Nephron progenitor cell (in vitro differentiated cells): ENCODE measurements around the gene ISG15.
A peak's percentile ranks its signal among the peaks of the same experiment; 100 is the strongest.
"Not testable (repeated sequence)": the region's sequence is repeated elsewhere in the genome, so short reads cannot be mapped to it uniquely, and the experiment has no call there.

ENCODE experiments used
- DNase-seq: peaks from one replicate; pipeline ENCODE4 v3.0.0; 2021
- H3K27ac Mint-ChIP-seq: 2 replicates; pipeline ENCODE4 v1.8.0; 2021; ENCODE audit warnings: mild to moderate bottlenecking, moderate library complexity, mixed read lengths
- H3K27me3 Mint-ChIP-seq: 2 replicates; pipeline ENCODE4 v1.8.0; 2021; ENCODE audit warnings: mild to moderate bottlenecking, low read depth, mixed read lengths; ENCODE audit not compliant: poor library complexity
- H3K36me3 Mint-ChIP-seq: 2 replicates; pipeline ENCODE4 v1.8.0; 2021; ENCODE audit warnings: low read depth, mixed read lengths
- H3K4me1 Mint-ChIP-seq: 2 replicates; pipeline ENCODE4 v1.8.0; 2021; ENCODE audit warnings: mixed read lengths
- H3K4me3 Mint-ChIP-seq: 2 replicates; pipeline ENCODE4 v1.8.0; 2021; ENCODE audit warnings: mild to moderate bottlenecking, moderate library complexity, mixed read lengths
- H3K9me3 Mint-ChIP-seq: 2 replicates; pipeline ENCODE4 v1.8.0; 2021; ENCODE audit warnings: mild to moderate bottlenecking, moderate library complexity, mixed read lengths
- TF ChIP-seq, protein P1 (sequence below): fragments of 200-600 bp; sonication (generic); IDR thresholded peaks from 2 replicates; pipeline ENCODE4 v1.5.0; 2021; ENCODE audit warnings: antibody characterized with exemption

ISG15 gene

DNA sequence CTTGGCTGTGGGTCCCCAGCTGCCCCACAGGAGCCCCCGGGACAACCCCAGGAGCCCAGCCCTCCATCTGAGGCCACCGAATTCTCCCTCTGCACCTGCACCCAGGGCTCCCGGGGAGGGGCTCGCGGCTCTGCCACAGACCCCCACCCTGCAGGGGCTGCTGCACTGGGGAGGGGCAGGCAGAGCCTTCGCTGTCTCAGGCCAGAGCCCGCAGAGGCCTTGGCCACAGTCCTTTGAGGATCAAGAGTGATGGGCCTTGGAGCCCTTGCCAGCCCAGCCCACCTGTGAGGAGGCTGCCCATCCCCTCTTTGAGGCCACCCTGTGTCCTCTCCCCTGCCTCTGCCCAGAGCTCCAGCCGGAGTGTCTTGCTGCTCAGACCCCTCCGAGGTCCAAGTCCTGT lies 37.9 kb upstream of the ISG15 start:
- Mint-ChIP-seq H3K4me1 (peaks cover 12% of the 10 kb centered on the region), H3K4me3 (no peak overlapping the region), H3K36me3 (peaks cover 4% of the 10 kb centered on the region), H3K9me3 (peaks cover 6% of the 10 kb centered on the region), H3K27me3 (peaks cover 56% of the 10 kb centered on the region), H3K27ac (no peak overlapping the region)
- DNase-seq: no peak
- TF ChIP-seq, protein P1, sequence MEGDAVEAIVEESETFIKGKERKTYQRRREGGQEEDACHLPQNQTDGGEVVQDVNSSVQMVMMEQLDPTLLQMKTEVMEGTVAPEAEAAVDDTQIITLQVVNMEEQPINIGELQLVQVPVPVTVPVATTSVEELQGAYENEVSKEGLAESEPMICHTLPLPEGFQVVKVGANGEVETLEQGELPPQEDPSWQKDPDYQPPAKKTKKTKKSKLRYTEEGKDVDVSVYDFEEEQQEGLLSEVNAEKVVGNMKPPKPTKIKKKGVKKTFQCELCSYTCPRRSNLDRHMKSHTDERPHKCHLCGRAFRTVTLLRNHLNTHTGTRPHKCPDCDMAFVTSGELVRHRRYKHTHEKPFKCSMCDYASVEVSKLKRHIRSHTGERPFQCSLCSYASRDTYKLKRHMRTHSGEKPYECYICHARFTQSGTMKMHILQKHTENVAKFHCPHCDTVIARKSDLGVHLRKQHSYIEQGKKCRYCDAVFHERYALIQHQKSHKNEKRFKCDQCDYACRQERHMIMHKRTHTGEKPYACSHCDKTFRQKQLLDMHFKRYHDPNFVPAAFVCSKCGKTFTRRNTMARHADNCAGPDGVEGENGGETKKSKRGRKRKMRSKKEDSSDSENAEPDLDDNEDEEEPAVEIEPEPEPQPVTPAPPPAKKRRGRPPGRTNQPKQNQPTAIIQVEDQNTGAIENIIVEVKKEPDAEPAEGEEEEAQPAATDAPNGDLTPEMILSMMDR: no peak

DNA sequence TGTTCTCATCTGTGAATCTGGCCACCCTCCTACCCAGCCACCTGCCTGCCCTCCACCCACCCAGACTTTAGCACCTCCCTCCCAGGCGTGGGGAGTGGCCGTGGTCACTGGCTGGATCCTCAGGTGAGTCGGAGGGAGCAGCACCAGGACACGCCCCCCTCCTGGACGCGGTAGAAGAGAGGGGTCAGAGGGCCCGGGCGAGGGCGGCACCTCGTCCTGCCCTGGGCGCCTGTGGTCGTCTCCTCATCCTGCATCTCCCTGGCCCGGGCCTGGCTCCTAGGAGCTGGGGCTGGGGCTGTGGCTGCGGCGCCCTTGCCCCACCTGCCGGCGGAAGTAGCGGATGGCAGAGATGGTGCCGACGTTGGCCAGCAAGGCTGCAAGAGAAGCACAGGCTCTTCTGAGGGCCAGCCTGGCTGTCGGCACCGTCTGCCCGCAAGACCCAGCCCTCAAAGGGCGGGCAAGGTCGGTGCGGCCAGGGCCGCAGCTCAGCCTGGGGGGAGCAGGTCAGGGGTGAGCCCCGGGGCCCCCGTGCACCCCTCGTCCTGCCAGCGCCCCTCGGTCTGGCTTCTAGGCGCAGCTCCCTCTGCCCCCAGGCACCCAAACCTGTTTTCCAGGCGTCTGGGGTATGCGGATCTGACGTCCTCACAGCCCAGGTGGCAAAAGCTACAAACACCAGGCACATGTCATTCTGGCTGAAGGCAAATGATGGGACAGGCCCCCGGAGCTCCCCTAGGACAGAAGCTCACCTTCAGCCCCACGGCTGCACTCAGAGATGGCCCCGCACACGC lies 37.2 kb upstream of the ISG15 start:
- Mint-ChIP-seq H3K27ac (no peak overlapping the region), H3K9me3 (peaks cover 6% of the 10 kb centered on the region), H3K4me1 (peaks cover 12% of the 10 kb centered on the region), H3K36me3 (peaks cover 4% of the 10 kb centered on the region), H3K27me3 (peaks cover 54% of the 10 kb centered on the region), H3K4me3 (no peak overlapping the region)
- peak; percentile 80 for DNase-seq
- TF ChIP-seq, protein P1: peak; percentile 55

DNA sequence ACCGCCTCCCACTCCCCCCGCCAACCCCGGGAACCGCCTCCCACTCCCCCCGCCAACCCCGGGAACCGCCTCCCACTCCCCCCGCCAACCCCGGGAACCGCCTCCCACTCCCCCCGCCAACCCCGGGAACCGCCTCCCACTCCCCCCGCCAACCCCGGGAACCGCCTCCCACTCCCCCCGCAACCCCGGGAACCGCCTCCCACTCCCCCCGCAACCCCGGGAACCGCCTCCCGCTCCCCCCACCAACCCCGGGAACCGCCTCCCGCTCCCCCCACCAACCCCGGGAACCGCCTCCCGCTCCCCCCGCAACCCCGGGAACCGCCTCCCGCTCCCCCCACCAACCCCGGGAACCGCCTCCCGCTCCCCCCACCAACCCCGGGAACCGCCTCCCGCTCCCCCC lies 36.5 kb upstream of the ISG15 start:
- not testable (repeated sequence) for H3K36me3 Mint-ChIP-seq, H3K4me3 Mint-ChIP-seq, H3K9me3 Mint-ChIP-seq, H3K27ac Mint-ChIP-seq
- H3K27me3 Mint-ChIP-seq: peaks cover 50% of the 10 kb centered on the region
- DNase-seq: peak; percentile 41
- H3K4me1 Mint-ChIP-seq: peaks cover 12% of the 10 kb centered on the region

DNA sequence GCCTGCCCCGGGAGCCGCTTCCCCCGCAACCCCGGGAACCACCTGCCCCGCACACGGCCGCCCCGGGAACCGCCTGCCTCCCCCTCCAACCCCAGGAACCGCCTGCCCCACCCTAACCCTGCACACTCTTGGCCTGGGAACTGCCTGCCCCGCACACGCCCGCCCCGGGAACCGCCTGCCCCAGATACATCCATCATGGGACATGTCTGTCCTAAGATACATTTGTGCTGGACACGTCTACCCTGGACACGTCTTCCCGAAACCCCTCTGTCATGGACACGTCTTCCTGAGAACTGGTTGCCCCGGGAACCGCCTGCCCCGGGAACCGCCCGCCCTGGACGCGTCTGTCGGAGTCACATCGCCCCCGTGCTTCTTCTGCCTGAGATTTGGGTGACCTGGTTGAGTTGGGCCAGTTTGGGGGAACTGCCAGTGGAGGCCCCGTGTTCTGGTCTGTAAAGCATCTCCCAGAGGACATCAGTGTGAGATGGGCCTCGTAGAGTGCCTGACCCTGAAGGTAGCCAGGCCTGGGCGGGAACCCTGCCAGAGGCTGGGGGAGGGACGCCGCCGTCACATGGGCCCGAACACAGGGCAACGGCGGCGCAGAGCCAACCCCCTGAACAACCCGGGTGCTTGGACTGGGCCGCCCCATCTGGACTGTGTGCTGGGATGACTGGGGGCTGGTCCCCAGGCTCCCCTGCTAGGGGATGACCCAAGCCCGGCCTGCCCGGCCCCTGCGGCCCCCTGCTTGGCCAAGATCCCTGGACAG lies 35.0 kb upstream of the ISG15 start:
- TF ChIP-seq, protein P1: no peak
- peaks cover 4% of the 10 kb centered on the region for H3K36me3 Mint-ChIP-seq
- H3K4me3 Mint-ChIP-seq: no peak overlapping the region
- DNase-seq: no peak
- H3K4me1 Mint-ChIP-seq: peaks cover 18% of the 10 kb centered on the region
- peaks cover 49% of the 10 kb centered on the region for H3K27me3 Mint-ChIP-seq
- H3K27ac Mint-ChIP-seq: peak overlapping the region; percentile 54
- peaks cover 6% of the 10 kb centered on the region for H3K9me3 Mint-ChIP-seq

DNA sequence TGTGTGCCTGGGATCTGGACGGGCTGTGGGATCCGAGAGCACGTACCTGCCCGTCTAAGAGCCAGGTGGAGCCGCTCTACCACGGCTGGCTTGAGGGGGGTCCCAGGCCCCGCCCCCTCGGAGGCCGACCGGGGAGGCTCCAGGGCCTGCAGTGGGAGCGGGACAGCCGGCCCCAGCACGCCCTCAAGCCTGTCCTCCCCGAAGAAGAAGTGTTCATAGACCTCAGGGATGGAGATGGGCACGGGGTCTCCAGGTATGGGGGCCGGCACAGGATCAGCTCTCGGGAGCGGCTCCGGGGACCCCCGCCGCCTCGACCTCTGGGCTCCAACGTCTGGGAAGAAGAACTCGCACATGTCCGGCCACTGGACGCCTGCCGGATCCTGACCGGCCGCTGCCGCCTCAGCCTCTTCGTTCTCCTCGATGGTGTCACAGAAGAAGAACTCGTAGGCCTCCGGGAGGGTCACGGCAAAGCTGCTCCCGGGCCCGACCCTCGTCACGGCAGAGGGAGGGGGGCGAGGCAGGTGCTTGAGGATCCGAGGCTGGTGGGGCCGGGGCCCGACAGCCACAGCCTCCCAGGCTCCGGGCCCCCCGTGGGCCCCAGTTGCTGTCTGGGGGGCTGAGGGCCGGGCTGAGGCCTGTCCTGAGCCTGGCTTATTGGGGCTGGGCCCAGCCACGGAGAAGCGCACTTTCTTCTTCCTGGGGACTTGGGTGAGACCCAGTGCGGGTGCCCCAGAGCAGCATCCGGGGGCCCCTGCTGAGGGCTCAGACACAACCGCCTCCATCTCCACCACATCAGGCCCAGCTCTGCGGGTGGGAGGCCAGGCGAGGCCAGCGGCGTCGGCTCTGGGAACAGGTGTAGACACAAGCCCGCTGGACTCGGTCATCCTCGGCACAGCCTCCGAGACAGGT lies 34.2 kb upstream of the ISG15 start:
- Mint-ChIP-seq H3K36me3 (peaks cover 4% of the 10 kb centered on the region), H3K27ac (no peak overlapping the region), H3K4me1 (peaks cover 18% of the 10 kb centered on the region), H3K4me3 (no peak overlapping the region), H3K9me3 (peaks cover 6% of the 10 kb centered on the region), H3K27me3 (peaks cover 52% of the 10 kb centered on the region)
- TF ChIP-seq, protein P1: no peak
- DNase-seq: no peak

DNA sequence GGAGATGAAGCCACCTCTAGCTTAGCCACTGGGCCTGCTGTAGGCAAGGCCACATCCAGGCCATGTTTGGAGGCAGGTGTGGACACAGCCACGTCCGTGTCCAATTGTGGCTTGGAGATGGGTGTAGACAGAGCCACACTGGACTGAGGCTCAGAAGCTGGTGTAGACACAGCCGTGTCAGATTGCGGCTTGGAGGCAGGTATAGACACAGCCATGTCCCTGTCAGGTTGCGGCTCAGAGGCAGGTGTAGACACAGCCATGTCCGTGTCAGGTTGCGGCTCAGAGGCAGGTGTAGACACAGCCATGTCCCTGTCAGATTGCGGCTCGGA lies 33.6 kb upstream of the ISG15 start:
- H3K9me3 Mint-ChIP-seq: peaks cover 6% of the 10 kb centered on the region
- TF ChIP-seq, protein P1: no peak
- H3K4me3 Mint-ChIP-seq: no peak overlapping the region
- no peak overlapping the region for H3K27ac Mint-ChIP-seq
- H3K4me1 Mint-ChIP-seq: peaks cover 17% of the 10 kb centered on the region
- peaks cover 50% of the 10 kb centered on the region for H3K27me3 Mint-ChIP-seq
- no peak for DNase-seq
- H3K36me3 Mint-ChIP-seq: peaks cover 4% of the 10 kb centered on the region
